ENCODE measurements around the gene FRAS1.

GRCh38 chr4:78119698-78120097 lies 62.6 kb downstream of the FRAS1 start:
- TF ChIP-seq EZH2 (IDR thresholded peaks at IDR 0.05) (no peak), POLR2AphosphoS5 (IDR thresholded peaks at IDR 0.05; ENCODE audit: borderline replicate concordance, low read depth, low read length) (no peak), FOXP2 (optimal IDR thresholded peaks at IDR 0.05; ENCODE audit: control extremely low read depth, extremely low read length, insufficient read depth) (no peak)
